CD14-positive monocyte (primary cell): ENCODE data around the gene ZNF19. TPM values are rescaled to one million over a fixed set of nuclear protein-coding genes. Genes with fewer than 3 reads are reported as not detected.

Source experiments
- DNase-seq, 3 donors: peaks; one replicate each; pipeline ENCODE4 v3.0.0-alpha.2; 2011 to 2022
- H2AFZ ChIP-seq: 2 replicates; pipeline ENCODE4 v1.6.0; 2012; ENCODE audit warnings: mild to moderate bottlenecking, low read depth, low read length, inconsistent platforms; ENCODE audit not compliant: insufficient read depth, poor library complexity, severe bottlenecking
- H3K27ac ChIP-seq, 2 donors: 1 replicate in 1 of 2; 2 replicates in 1 of 2; pipeline ENCODE4 v1.5.1; 2012 to 2013; ENCODE audit warnings: low read length in 2 of 2, control low read depth in 1 of 2, inconsistent platforms in 1 of 2, low read depth in 1 of 2, mild to moderate bottlenecking in 1 of 2
- H3K27me3 ChIP-seq, 2 donors: one replicate each; pipeline versions ENCODE4 v1.6.0 to v1.6.1; 2011 to 2013; ENCODE audit warnings: low read length in 2 of 2; ENCODE audit not compliant: control insufficient read depth in 2 of 2, insufficient read depth in 2 of 2
- H3K36me3 ChIP-seq, 2 donors: replicated peaks in 1 of 2; 1 replicate in 1 of 2; 2 replicates in 1 of 2; pipeline versions ENCODE4 v1.5.1 to v1.6.1; 2012 to 2013; ENCODE audit warnings: low read length in 2 of 2, control low read depth in 1 of 2, inconsistent platforms in 1 of 2, mild to moderate bottlenecking in 1 of 2; ENCODE audit not compliant: insufficient read depth in 2 of 2, control insufficient read depth in 1 of 2
- H3K4me1 ChIP-seq, 2 donors: 1 replicate in 1 of 2; 2 replicates in 1 of 2; pipeline versions ENCODE4 v1.5.1 to v1.6.1; 2012 to 2013; ENCODE audit warnings: low read length in 2 of 2, control low read depth in 1 of 2, inconsistent platforms in 1 of 2, mild to moderate bottlenecking in 1 of 2, moderate library complexity in 1 of 2; ENCODE audit not compliant: insufficient read depth in 2 of 2, control insufficient read depth in 1 of 2
- H3K4me2 ChIP-seq: replicated peaks from 2 replicates; pipeline ENCODE3; 2012; ENCODE audit warnings: low read length, moderate library complexity, mild to moderate bottlenecking; ENCODE audit not compliant: poor library complexity, severe bottlenecking; ENCODE audit errors: extremely low read depth
- H3K4me3 ChIP-seq, 3 experiments: fragments of 200-600 bp in 1 of 3; sonication (generic) in 1 of 3; replicated peaks in 1 of 3; 1 replicate in 2 of 3; 2 replicates in 1 of 3; pipeline ENCODE4 v1.5.1; 2011 to 2013; ENCODE audit warnings: low read length in 3 of 3, mild to moderate bottlenecking in 3 of 3, control low read depth in 2 of 3, low read depth in 2 of 3, inconsistent platforms in 1 of 3, moderate library complexity in 1 of 3
- H3K79me2 ChIP-seq: 2 replicates; pipeline ENCODE4 v1.6.0; 2012; ENCODE audit warnings: mild to moderate bottlenecking, control low read depth, inconsistent platforms, low read length, moderate library complexity; ENCODE audit not compliant: insufficient read depth
- H3K9ac ChIP-seq: 2 replicates; pipeline ENCODE4 v1.6.0; 2017; ENCODE audit warnings: low read length, mild to moderate bottlenecking; ENCODE audit not compliant: insufficient read depth, poor library complexity, severe bottlenecking
- H3K9me3 ChIP-seq, 2 donors: replicated peaks in 1 of 2; 1 replicate in 1 of 2; 2 replicates in 1 of 2; pipeline versions ENCODE4 v1.5.1 to v1.6.1; 2012 to 2013; ENCODE audit warnings: low read length in 2 of 2, control low read depth in 1 of 2; ENCODE audit not compliant: control insufficient read depth in 1 of 2, insufficient read depth in 1 of 2
- H4K20me1 ChIP-seq: 2 replicates; pipeline ENCODE4 v1.6.0; 2012; ENCODE audit warnings: mild to moderate bottlenecking, low read length, control low read depth, moderate library complexity; ENCODE audit not compliant: insufficient read depth
- H3K27ac Mint-ChIP-seq, 7 donors: one replicate each; pipeline ENCODE4 v1.8.0; 2020; ENCODE audit warnings: mild to moderate bottlenecking in 7 of 7, mixed read lengths in 7 of 7, moderate library complexity in 6 of 7, inconsistent platforms in 2 of 7
- H3K27me3 Mint-ChIP-seq, 3 donors: one replicate each; pipeline ENCODE4 v1.8.0; 2021 to 2022; ENCODE audit warnings: low read depth in 3 of 3, mild to moderate bottlenecking in 3 of 3, mixed read lengths in 3 of 3, moderate library complexity in 3 of 3, inconsistent platforms in 1 of 3
- H3K36me3 Mint-ChIP-seq, 2 donors: one replicate each; pipeline ENCODE4 v1.8.0; 2020; ENCODE audit warnings: mixed read lengths in 2 of 2, inconsistent platforms in 1 of 2, mild to moderate bottlenecking in 1 of 2
- H3K4me1 Mint-ChIP-seq: one replicate; pipeline ENCODE4 v1.8.0; 2020; ENCODE audit warnings: mild to moderate bottlenecking, mixed read lengths
- H3K4me3 Mint-ChIP-seq, 2 donors: one replicate each; pipeline ENCODE4 v1.8.0; 2020; ENCODE audit warnings: mild to moderate bottlenecking in 2 of 2, mixed read lengths in 2 of 2, moderate library complexity in 1 of 2
- H3K9me3 Mint-ChIP-seq, 7 donors: one replicate each; pipeline ENCODE4 v1.8.0; 2020 to 2022; ENCODE audit warnings: mixed read lengths in 7 of 7, mild to moderate bottlenecking in 6 of 7, moderate library complexity in 6 of 7, inconsistent platforms in 2 of 7
- CTCF ChIP-seq: fragments of 200-600 bp; IDR thresholded peaks from one replicate; pipeline ENCODE4 v1.8.0; 2022; ENCODE audit warnings: antibody characterized with exemption, mild to moderate bottlenecking
- WGBS: methylation state at CpG from one replicate; pipeline ENCODE4 v1.1.5; 2013; ENCODE audit warnings: missing lambda C conversion rate; ENCODE audit not compliant: insufficient coverage; 5-methylcytosine and 5-hydroxymethylcytosine counted together
- intact Hi-C, 2 donors: fragments of 100-400 bp; cut with micrococcal nuclease; formaldehyde crosslinking; loops; one replicate each; pipeline versions ENCODE4 v1.15.0 to v1.15.1; 2023
- polyA plus RNA-seq, 3 donors: library from polyadenylated mRNA; depleted of rRNA in 1 of 3; unstranded in 2 of 3; stranded (reverse) in 1 of 3; fragments of 300-500 nt in 2 of 3; fragments of >200 nt in 1 of 3; fragmentation: Illumina TruSeq in 2 of 3; gene quantifications; 1 replicate in 2 of 3; 2 replicates in 1 of 3; pipeline ENCODE4 v1.2.3, GENCODE V29; 2012 to 2021

The ZNF19 gene
- polyA plus RNA-seq, 3 donors: 0.41 to 0.80 TPM; not detected in 1

DNA sequence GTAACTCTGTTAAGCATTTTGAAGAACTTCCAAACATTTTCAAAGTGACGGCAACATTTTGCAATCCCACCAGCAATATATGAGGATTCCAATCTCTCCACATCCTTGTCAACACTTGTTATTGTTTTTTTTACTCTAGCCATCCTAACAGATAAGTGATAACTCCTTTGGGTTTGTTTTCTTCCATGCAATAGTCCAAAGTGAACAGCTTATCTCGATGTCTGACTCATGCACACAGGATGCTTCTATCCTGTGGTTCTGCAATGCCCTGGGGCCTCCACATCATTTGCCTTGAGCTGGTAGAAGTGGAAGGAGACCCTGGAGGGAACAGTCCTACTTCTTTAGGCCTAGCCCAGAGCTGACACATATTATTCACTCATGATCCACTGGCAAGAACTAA lies 60.2 kb downstream of the ZNF19 start:
- no peaks in the 10 kb centered on the region for H3K36me3 ChIP-seq
- Mint-ChIP-seq H3K36me3 (no peaks in the 10 kb centered on the region), H3K9me3 (peaks cover 0 to 17% (median 10%) of the 10 kb centered on the region in 7 donors), H3K4me3 (no peak overlapping the region), H3K27me3 (peaks cover 35 to 44% (median 36%) of the 10 kb centered on the region in 3 donors), H3K4me1 (no peaks in the 10 kb centered on the region), H3K27ac (no peak overlapping the region)
- 100% methylated on average over 1 of the region's 2 CpGs for WGBS
- H3K27ac ChIP-seq: no peak overlapping the region
- DNase-seq: no peak
- no peaks in the 10 kb centered on the region for H3K9me3 ChIP-seq
- no peak overlapping the region for H3K9ac ChIP-seq
- intact Hi-C loops: no loop called here
- H3K79me2 ChIP-seq: no peaks in the 10 kb centered on the region
- no peaks in the 10 kb centered on the region for H4K20me1 ChIP-seq
- no peaks in the 10 kb centered on the region for H3K4me1 ChIP-seq
- no peak overlapping the region for H2AFZ ChIP-seq
- peaks cover 17 to 27% of the 10 kb centered on the region in 2 donors for H3K27me3 ChIP-seq
- no peak overlapping the region for H3K4me2 ChIP-seq
- no peak for TF ChIP-seq CTCF
- no peak overlapping the region for H3K4me3 ChIP-seq

GRCh38 chr16:71428385-71428784 lies 60.7 kb downstream of the ZNF19 start:
- Histone ChIP-seq H3K36me3 (no peaks in the 10 kb centered on the region), H3K4me2 (no peak overlapping the region), H3K4me1 (no peaks in the 10 kb centered on the region), H3K79me2 (no peaks in the 10 kb centered on the region), H3K9ac (no peak overlapping the region), H3K4me3 (no peak overlapping the region), H3K9me3 (no peaks in the 10 kb centered on the region), H3K27me3 (peaks cover 17 to 27% of the 10 kb centered on the region in 2 donors), H4K20me1 (no peaks in the 10 kb centered on the region), H2AFZ (no peak overlapping the region), H3K27ac (no peak overlapping the region)
- Mint-ChIP-seq H3K4me1 (no peaks in the 10 kb centered on the region), H3K36me3 (no peaks in the 10 kb centered on the region), H3K4me3 (no peak overlapping the region), H3K27ac (no peak overlapping the region), H3K27me3 (peaks cover 35 to 45% (median 36%) of the 10 kb centered on the region in 3 donors), H3K9me3 (peaks cover 0 to 17% (median 10%) of the 10 kb centered on the region in 7 donors)
- intact Hi-C loops: no loop called here
- no peak for DNase-seq
- no peak for TF ChIP-seq CTCF
